ENCODE results near the gene MYO5B.

GRCh38 chr18:49874238-49874637 is 320.7 kb downstream of the MYO5B start:
- no peak for TF ChIP-seq CTCF (IDR thresholded peaks at IDR 0.05)
- no peak for TF ChIP-seq ZFX (IDR thresholded peaks at IDR 0.05; ENCODE audit: borderline replicate concordance)

Measured in 22Rv1 (cell line).